DND-41 (cell line): ENCODE measurements around the gene MFNG.

ENCODE experiments used
- EZH2 ChIP-seq: IDR thresholded peaks from 3 replicates; pipeline ENCODE4 v1.6.1; 2012; ENCODE audit warnings: borderline replicate concordance, low read depth, mild to moderate bottlenecking, moderate library complexity, low read length, inconsistent platforms; ENCODE audit not compliant: severe bottlenecking
- TF ChIP-seq, protein P1 (sequence below): IDR thresholded peaks from 2 replicates; pipeline ENCODE4 v1.5.1; 2012; ENCODE audit warnings: borderline replicate concordance, low read length, moderate library complexity, mild to moderate bottlenecking; ENCODE audit not compliant: poor library complexity, severe bottlenecking; ENCODE audit errors: extremely low read depth

GRCh38 chr22:37514526-37515051 is 28.4 kb upstream of the MFNG start:
- TF ChIP-seq, protein P1, sequence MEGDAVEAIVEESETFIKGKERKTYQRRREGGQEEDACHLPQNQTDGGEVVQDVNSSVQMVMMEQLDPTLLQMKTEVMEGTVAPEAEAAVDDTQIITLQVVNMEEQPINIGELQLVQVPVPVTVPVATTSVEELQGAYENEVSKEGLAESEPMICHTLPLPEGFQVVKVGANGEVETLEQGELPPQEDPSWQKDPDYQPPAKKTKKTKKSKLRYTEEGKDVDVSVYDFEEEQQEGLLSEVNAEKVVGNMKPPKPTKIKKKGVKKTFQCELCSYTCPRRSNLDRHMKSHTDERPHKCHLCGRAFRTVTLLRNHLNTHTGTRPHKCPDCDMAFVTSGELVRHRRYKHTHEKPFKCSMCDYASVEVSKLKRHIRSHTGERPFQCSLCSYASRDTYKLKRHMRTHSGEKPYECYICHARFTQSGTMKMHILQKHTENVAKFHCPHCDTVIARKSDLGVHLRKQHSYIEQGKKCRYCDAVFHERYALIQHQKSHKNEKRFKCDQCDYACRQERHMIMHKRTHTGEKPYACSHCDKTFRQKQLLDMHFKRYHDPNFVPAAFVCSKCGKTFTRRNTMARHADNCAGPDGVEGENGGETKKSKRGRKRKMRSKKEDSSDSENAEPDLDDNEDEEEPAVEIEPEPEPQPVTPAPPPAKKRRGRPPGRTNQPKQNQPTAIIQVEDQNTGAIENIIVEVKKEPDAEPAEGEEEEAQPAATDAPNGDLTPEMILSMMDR = no peak
- TF ChIP-seq EZH2 = no peak
